NCI-H2081 (cell line): Measurements from ENCODE around the gene EHBP1.

ENCODE experiments used
- DNase-seq, 2 experiments: peaks; one replicate each; lab custom pipeline; 2025; lab: John Stamatoyannopoulos, UW

Gene EHBP1

DNA sequence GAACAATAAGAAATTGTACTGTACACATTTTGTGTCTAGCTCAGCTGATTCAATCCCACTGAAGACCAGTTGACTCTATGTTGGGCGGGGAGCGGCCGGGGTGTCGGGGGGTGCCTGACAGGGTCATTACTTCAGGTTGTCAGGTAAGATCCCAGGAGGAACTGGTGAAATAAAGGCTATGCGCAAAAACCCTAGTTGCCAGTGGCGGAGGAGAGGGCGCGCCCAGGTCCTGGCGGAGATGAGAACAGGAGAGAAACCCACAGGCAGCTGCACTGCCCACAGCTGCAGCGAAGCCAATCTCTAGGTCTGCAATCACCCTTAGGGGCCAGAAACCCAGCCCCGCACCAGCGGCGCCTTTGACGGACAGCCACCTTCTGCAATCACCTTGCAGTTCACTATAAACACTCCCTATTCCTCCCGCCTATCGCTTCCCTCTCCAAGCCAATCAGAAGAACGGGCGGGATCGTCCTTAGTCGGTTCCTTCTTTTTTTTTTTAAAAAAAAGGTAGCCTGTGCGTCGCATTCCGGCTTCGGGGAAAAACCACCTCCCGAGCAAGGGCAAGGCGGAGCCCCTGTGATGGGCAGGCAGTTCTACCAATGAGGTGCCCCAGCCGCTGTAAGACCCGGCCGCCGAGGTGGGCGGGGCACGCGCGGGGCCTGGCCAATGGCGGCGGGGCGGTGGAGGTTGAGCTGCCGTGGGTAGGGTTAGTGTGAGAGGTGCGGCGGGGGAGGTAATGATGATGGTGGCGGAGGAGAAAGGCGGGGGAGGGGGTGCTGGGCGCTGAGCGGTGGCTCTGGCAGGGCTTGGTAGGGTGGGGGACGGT, at the start of gene EHBP1:
EHBP1 (plus strand) TSS at position 707 of the 823 bp plus-strand sequence. CDS start 1,479 bp downstream, outside the sequence.
- DNase-seq: peak; percentile 100

DNA sequence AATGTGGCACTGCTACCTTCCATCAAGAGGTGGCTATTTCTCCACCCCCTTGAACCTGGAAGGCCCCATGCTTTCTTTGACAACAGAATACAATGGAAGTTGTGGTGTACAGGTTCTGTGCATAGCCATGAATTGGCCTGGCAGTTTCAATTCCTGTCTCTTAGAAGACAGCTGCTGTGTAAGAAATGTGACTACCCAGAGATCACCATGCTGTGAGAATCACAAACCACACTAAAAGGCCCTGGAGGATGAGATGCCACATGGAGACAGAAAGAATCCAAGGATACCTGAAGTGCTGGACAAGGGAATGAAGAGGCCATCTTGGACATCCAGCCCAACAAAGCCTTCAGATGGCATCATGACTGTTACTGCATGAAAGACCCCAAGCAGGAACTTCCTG, 47.7 kb upstream of the EHBP1 start:
- no peak for DNase-seq

DNA sequence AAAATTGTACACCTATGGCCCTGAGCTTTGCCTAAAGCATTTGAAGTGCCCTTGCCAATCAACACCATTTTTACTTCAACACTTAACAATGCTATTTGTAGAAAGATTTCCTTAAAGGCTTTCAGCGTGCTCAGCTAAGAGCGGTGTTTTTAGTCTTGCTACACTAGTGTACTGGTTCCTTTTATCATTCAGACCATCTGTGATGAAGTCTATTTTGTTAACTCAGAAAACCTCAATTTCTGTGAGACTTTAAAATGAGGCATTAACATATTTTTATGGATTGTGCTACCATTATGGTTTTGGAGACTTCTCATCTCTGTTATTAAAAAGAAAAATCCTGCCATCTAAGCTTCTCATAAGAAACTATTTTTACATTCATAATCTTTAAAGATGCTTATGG, 46.6 kb upstream of the EHBP1 start:
- DNase-seq: no peak

DNA sequence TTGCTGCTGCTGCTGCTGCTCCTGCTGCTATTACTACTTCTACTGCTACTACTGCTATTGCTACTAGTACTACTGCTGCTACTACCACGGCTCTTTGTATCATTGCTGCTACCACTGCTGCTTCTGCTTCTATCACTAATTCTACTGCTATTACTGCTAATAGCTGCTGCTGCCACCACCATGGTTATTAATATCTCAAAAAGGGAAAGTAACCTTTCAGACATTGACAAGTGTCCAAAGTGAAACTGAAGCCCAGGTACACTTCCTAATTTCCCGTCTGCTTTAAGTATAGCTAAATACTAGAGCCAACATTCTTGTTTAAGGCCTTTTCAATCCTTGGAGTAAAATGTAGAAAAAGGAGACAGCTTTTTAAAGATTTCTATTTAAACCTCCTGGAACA, 45.4 kb upstream of the EHBP1 start:
- no peak for DNase-seq

DNA sequence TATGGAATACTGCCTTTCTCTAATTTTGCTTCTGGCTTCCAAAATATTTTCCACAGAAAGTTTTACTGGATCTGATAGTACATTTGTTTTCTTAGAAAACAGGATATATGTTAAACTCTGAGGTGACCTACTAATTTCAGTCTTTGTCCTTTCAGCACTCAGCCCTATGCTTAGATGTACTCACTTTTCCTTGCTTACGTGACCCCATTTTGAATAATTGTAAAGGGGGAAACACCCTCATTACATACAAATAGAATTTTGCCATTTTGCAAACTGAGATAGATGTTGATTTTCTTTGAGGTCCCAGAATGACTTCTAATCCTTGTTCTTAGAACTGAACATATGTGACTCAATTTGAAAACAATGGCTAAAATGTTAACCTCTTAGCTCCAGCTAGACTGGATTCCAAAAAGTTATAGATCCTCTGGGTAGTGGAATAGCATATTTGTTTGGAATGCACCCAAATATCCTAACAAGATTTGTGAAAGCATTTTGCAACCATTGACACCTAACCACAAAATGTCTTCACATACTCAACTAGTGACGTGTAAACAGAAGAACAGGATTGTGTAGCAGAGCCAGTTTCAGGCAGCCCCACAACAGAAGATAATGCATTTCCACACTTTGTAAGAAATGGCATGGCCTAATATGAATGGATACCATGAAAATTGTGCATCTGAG, 44.8 kb upstream of the EHBP1 start:
- no peak for DNase-seq

DNA sequence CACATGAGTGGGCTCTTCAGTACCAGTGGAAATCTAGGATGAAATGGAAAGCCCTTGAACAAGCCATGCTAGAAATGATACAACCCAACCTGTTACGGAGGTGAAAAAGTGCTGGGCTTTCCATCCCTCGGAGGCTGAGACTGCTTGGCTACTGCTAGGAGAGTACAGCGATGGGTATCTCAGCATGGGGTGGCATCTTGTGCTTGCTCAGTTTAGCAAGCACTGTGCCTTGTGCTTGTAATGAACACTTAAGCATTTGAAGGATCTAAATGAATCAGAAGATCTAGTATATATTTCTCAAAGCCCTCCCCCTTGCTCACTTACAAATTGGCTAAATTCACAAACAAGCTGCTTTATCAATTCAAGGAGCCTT, 44.3 kb upstream of the EHBP1 start:
- DNase-seq: no peak

DNA sequence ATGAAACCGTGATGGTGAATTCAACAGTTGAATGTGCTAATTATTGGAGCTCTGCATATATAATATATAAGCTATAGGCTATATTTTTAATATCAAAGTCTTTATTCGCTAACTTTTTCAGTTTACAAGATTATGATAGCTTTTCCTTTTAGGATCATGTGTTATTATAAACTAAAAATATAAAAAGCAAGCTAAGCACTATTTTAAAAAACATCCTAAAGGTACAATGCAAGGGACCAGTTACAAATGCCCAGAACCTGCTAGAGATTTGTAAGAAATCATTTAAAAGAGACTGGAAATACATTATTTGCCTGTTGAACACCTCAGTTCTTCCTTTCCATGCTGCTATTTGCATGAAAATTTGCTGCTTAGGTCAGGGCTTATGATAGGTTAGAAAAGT, 43.4 kb upstream of the EHBP1 start:
- DNase-seq: no peak

DNA sequence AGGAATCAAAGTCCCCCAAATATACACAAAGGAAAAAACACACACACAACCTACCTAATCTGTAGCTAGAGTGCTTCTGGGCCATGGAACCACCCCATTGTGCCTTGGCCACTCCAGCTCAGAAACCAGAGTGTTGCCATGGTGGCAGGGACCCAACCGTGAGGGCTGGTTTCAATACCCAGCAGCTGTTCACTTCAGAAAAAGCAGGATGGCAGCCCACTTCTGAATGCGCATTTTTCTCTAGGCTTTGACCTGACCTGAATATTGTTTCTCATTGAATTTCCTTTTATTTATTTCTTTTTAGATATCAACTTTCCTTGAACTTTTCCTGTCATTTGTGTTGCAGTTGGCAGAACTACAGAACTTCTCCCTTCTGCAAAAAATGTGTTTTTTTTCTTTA, 43.0 kb upstream of the EHBP1 start:
- DNase-seq: no peak

DNA sequence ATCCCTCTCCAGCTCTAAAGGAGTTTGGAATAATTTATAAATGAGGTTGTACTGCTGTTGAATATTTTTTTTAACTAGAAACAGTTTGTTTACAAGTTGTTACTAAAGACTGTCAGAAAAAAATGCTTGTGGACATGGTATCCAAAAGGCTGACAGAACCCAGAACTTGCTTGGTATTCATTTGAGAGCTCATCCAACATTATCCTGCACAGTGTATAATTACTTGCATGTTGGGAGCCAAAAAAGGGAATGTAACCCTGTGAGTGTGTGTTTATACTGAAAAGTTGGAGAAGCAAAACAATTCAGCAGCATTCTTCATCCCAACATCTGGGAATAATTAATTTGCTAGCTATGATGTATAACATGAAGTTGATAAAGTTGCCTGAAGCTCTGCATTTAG, 42.1 kb upstream of the EHBP1 start:
- DNase-seq: no peak

DNA sequence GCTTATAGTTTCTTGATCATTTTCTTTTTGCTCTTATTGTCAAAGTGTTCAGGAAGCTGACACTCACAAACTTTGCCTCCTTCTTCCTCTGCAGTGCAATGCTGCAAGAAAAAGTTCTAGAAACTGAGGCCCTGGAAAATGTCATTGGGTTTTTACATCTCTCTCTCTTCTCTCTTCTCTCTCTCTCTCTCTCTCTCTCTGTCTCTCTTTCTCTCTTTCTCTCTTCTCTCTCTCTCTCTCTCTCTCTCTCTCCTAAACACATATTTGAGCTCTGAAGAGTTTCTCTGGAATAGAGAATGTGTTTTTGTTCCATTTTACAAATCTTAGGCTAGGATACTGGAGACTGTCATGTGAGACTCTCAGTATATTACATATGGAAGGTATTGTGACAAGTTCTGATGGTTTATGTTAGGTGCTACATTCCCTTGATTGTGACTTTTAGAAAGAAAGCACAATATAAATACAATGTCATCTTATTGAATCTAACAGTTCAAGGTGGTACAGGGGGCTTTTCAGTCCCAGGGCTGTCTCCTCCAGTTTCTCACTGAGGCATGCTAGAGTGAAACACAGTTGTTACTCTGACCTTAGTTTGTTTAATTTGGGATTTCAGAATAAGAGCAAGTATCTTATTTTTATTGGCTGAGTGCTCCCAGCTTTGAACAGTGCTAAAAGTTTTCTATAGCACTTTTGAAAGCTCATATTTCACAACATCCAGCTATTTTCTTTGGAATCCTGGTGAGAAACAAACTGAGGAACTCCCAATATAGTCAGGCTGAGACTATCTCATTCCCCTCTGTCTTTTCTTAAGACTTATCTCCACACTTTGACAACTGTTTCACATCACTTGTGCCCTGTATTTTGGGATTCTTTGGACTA, 41.4 kb upstream of the EHBP1 start:
- DNase-seq: no peak

DNA sequence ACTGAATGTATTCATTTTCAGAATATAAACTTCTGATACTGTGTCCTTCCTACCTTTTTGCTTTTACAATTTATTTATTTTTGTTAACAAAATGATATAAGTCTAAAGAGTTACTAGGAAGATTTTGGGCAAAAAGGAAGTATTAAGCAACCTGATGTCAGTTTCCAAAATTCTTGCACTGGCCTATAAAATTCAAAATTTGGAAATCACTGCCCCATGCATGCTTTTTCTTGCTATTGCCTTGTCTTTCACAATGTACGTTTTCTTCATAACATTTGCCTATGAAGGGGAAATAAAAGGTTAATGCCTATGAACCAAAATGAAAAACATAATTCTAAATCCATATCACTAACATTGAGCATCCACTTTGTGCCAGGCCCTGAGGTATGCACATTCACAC, 40.1 kb upstream of the EHBP1 start:
- no peak for DNase-seq

DNA sequence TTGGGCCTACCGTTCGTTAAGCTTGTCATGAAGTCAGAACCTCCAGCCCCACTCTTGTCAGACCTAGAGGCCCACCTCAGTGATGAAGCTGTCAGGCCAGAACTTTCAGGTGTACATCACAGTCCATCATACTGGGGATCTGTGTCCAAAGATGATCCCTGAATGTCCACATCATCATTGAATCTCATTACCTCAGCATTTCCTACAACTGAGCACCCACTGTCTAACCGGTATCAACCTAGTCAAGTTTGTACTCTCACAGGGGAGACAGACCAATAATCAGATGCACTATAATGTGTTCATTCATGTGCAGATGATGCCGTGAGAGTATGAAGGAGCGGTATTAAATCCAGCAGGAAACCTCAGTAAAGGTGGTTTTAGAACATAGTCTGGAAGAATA, 36.3 kb upstream of the EHBP1 start:
- no peak for DNase-seq

DNA sequence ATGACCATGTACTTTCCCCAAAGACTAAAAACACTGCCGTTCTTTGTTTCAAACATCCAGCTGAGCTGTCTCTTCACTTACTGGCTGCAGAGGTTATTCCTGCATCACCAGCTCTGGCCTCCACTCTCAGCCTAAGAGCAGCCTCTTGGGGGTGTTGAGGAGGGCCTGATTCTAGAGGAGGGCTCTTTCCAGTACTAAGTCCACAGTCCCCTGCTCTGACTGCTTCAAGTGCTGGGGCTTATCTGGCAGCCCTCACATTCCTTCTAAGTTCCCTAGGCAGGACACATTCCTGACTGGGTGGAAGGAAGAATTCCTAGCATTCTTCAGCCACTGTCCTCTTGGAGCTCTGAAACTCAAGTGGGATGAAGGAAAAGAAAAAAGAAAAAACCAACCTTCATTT, 32.9 kb upstream of the EHBP1 start:
- DNase-seq: no peak

DNA sequence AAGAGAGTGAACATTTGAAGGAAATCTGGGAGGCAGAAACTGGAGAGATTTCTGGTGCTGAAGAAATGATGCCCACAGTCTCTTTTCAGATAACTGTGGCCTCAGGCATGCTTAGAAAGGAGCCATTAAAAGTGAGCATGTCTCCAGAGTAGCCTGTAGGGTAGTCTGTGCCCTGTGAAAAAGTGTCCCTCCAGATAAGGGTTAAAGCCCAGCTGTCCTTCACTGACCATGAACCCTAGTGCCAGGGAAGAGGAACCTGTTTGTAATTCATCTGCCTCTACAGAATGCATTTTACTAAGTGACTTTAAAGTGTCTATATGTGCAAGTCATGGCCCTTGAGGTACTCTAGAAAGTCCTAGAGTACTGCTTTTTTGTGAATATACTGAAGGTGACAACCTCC, 30.5 kb upstream of the EHBP1 start:
- no peak for DNase-seq

DNA sequence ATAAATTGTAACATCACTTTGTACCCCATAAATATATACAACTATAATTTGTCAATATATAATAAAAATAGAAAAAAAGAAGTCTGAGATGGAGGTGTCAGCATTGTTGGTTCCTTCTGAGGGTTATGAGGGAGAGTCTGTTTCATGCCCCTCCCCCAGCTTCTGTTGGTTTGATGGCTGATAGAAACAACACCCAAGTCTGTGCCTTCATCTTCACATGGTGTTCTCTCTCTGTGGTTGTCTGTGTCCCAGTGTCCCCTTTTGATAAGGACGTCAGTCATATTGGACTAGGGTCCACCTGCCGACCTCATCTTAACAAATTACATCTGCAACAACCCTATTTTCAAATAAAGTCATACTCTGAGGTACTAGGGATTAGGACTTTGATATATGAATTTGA, 20.3 kb upstream of the EHBP1 start:
- DNase-seq: no peak

DNA sequence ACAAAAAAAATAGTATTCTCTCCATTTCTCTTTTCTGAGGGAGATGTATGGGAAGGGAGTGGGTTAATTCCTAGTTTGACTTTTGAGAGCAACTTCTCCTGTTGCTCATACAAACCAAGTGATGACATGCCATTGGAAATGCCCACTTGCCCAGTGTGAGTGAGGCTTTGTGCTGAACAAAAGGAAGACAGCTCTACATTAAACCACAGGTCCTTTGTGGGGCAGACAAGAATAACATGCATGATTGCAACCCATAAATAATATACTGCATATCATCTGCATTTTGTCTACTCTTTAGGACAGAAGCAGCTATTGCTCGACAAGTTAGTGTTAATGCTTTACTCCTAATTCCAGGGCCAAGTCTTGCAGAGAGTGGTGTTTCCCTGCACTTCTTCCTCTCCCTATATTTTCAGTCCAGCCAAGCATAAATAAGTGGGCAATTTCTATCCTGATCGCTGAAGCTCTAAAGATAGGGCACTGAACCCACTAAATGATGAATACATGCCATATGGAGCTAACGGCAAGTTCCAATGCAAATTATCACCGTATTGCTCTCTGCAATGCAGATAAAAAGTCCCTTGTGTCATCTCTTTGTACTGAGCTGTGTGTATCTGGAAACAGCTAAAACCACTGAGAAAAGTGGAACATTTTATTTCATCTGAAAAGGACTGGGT, 19.4 kb upstream of the EHBP1 start:
- DNase-seq: no peak

DNA sequence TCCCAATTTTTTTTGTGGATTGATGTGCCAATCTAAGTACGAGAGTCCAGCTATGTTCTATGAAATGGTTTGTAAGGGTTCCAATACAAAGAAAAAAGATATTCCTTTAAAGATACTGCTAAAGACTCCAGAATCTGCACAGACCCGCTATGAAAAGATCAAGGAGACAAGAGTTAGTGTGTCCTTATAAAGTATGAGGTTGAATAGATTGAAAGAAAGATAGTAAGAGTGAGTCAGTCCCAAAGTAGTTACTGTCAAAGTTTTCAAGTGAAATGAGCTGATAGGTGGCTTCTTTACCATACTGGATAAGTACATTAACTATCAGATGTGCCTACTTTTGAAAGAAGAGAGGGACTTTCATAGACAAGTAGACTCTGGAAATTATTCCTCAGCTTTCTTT, 17.9 kb upstream of the EHBP1 start:
- DNase-seq: no peak

DNA sequence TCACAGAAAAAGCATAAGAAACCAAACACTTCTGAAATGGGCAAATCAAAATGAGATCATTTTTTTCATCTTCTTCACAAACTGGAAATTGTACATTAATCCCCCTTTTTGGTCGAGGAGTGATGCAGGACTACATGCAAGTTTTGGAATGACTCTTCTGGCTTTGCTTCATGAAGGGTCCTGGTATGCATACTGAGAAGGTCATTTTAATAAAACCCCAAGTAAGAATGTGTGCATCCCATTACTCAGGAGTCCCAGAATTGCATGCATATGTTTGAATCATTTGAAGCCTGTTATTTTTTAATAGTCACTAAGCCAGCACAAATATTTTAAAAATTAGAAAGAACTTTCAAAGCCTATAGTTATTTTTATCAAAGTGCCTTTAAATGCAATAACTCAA, 16.7 kb upstream of the EHBP1 start:
- DNase-seq: no peak

DNA sequence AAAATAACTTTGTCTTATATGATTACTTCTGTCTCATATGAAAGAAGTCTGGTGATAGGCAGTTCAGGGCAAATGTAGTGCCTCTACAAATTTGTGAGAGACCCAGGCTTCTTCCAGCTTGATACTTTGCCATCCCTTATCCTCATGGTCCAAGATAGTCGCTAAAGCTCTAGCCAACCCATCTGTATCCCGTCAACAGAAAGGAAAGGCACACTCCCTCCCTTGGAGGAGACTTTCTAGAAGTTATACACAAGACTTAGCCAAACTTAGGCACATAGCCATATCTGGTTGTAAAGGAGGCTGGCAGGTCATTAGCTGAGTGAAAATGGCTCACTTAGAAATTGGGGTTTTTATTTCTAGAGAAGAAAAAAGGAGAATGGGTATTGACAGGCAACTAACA, 14.3 kb upstream of the EHBP1 start:
- no peak for DNase-seq

DNA sequence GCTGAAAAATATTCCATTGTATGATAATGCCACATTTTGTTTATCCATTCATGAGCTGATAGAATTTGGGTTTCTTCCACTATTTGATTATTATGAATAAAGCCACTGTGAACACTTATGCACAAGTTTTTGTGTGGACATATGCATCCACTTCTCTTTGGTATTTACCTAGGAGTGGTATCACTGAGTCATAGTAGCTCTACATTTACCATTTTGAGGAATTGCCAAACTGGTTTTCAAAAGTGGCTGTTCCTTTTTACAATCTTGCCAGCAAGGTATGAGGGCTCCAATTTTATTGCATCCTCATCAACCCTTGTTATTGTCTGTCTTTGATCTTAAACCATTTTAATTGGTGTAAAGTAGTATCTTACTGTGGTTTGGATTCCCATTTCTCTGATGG, 13.3 kb upstream of the EHBP1 start:
- no peak for DNase-seq

DNA sequence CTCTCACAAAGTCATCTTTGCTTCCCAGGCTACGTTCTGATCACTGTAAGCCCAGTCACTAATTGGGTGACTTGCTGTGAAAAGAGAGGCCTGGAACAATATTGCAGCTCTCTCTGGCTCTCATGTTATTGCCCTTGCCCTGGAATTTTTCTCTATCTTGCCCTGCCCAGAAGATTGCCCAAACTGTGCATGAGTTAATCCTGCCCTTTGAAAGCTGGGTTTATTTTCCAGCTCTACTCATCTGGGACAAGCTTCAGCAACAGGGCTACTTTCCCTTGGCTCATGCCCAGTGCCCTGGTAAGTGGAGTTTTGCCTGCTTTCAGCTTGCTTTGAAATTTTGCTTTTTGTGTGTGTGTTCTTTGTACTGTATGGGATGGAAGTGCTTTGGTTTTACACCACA, 6.9 kb upstream of the EHBP1 start:
- DNase-seq: no peak

DNA sequence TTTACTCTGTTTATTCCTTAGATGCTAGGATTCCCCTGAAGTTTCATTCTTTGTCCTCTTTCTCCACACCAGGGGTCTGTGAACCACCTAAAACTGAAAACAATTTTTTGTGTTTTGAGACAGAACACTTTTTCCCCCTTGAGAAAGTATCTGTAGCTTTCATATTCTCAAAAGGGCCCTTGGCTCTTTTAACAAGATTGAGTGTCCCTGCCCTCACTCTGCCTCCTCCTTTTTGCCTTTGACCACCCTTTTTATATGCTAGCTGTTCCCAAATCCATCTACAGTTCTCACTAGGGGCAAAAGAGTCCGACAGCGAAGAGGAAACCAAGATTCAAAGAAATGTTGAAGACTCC, 883 bp upstream of the EHBP1 start:
- DNase-seq: no peak
